ENCODE results near the gene ARID1B.

ARID1B gene

GRCh38 chr6:156828280-156828703, 51.1 kb downstream of the ARID1B start:
- DNase-seq, result no peak

- DNase-seq, result no peak
Measured at GRCh38 chr6:156830126-156830525, 52.9 kb downstream of the ARID1B start.

- DNase-seq, result no peak
Measured at GRCh38 chr6:156832231-156832647, 55.1 kb downstream of the ARID1B start.

GRCh38 chr6:156832669-156833068, 55.5 kb downstream of the ARID1B start:
- no peak for DNase-seq

- no peak for DNase-seq
Measured at GRCh38 chr6:156833755-156834154, 56.6 kb downstream of the ARID1B start.

GRCh38 chr6:156839129-156839528, 62.0 kb downstream of the ARID1B start:
- no peak for DNase-seq

- DNase-seq, result no peak
Measured at GRCh38 chr6:156839591-156840001, 62.4 kb downstream of the ARID1B start.

- no peak for DNase-seq
Measured at GRCh38 chr6:156840136-156840535, 63.0 kb downstream of the ARID1B start.

- no peak for DNase-seq
Measured at GRCh38 chr6:156840606-156841005, 63.4 kb downstream of the ARID1B start.

- DNase-seq, result no peak
Measured at GRCh38 chr6:156841508-156841907, 64.3 kb downstream of the ARID1B start.

GRCh38 chr6:156842598-156843250, 65.5 kb downstream of the ARID1B start:
- no peak for DNase-seq

- no peak for DNase-seq
Measured at GRCh38 chr6:156844089-156844488, 66.9 kb downstream of the ARID1B start.

GRCh38 chr6:156845454-156846155, 68.4 kb downstream of the ARID1B start:
- DNase-seq, result no peak

- DNase-seq, result no peak
Measured at GRCh38 chr6:156846845-156847599, 69.8 kb downstream of the ARID1B start.

- no peak for DNase-seq
Measured at GRCh38 chr6:156848123-156848522, 70.9 kb downstream of the ARID1B start.

- DNase-seq, result no peak
Measured at GRCh38 chr6:156848533-156848932, 71.4 kb downstream of the ARID1B start.

GRCh38 chr6:156849806-156850205, 72.6 kb downstream of the ARID1B start:
- no peak for DNase-seq

- no peak for DNase-seq
Measured at GRCh38 chr6:156850353-156850752, 73.2 kb downstream of the ARID1B start.

GRCh38 chr6:156851454-156851921, 74.3 kb downstream of the ARID1B start:
- DNase-seq, result no peak

- DNase-seq, result no peak
Measured at GRCh38 chr6:156852147-156852857, 75.1 kb downstream of the ARID1B start.

- no peak for DNase-seq
Measured at GRCh38 chr6:156852858-156853216, 75.7 kb downstream of the ARID1B start.

GRCh38 chr6:156853733-156854132, 76.6 kb downstream of the ARID1B start:
- no peak for DNase-seq
